Posterior cingulate gyrus (tissue), 11 donors: Measurements from ENCODE around the gene PCARE.

Source experiments
- DNase-seq, 10 donors: peaks; one replicate each; pipeline versions ENCODE4 v3.0.0 to v3.0.0-alpha.2; 2020 to 2021; ENCODE audit warnings: mixed read lengths in 3 of 10
- intact Hi-C: fragments of 100-400 bp; cut with DNase I; formaldehyde crosslinking; loops from one replicate; pipeline ENCODE4 v1.15.1; 2023

PCARE gene

DNA sequence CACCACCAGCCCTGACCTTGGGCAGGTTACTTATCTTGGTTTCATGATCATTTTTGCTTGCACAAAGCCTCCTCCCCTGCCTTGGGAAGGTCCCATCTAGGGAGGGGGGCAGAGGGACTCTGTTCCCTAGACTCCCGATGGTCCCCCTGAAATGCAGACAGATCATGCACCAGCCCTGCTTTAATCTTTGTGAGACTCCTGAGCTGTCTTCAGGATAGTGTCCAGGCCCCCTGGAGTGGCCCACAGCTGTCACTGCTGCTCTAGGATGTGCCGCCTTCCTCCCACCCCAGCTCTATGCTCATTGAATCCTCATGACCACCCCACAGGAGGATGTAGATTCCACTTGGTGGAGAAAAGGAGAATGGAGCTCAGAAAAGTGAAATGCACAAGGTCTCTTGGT lies 28.0 kb downstream of the PCARE start:
- DNase-seq, result no peak
- intact Hi-C loops, result no loop called here

DNA sequence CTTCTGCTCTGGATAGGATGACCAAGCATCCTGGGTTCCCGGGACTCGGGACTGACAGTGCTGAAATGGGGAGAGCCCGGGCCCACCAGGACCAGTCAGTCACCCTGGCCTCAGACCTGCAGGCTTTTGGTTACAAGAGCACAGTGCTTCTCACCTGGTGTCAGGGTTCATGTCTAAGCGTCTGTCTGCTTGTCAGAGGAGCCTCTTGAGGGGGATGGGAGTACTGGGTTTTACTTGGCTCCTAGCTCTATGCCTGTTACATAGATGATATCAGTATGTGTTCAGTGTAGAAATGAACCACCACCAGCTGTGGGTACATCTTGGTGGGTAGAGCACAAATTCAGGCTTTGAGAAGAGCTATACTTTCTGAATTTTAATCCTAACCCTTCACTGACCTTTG lies 29.9 kb downstream of the PCARE start:
- intact Hi-C loops, result no loop called here
- DNase-seq, result no peak

DNA sequence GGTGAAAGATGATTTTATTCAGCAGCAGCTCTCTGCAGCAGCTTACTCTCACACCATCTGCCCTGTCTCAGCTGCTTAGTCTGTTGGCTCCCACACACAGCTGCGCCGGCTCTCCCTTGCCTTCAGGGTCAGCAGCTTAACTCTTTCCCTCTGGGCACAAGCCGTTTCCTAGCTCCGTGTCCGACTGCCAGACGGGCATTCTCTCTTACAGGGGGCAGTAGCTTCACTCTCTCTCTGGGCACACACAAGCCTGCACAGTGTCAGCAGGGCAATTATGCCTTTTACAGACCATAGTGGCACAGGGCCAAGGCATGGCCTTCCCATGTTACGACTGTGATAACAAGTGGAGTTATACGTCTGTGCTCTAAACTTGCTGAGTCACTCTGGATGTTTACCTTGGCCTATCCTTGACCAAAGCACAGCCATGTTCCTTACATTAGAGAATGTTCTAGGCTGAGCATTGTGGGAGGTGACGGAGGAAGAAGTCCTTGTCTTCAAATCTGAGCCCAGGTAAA lies 31.7 kb downstream of the PCARE start:
- DNase-seq, result peak in 6 of 10 donors; percentile 41 to 89 (median 60)
- intact Hi-C loops, result no loop called here

DNA sequence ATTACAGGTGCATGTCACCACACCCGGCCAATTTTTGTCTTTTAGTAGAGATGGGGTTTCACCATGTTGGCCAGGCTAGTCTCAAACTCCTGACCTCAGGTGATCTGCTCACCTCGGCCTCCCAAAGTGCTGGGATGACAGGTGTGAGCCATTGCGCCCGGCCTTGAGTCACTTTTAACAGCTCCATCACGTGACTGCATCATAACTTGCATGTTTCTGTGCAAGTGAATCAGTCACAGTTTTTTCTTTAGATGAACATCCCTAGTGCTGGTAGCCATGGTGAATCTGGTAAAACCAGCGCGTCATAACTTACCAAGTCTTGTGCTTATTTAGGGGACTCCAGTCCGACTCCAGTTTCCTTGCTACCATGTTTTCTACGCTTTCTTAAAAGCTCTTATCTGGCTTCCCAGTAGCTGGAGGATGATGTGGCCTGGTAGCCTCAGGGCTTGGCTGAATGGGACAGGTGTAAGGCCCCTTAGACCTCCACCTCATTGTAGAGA lies 33.1 kb downstream of the PCARE start:
- intact Hi-C loops, result no loop called here
- no peak for DNase-seq

DNA sequence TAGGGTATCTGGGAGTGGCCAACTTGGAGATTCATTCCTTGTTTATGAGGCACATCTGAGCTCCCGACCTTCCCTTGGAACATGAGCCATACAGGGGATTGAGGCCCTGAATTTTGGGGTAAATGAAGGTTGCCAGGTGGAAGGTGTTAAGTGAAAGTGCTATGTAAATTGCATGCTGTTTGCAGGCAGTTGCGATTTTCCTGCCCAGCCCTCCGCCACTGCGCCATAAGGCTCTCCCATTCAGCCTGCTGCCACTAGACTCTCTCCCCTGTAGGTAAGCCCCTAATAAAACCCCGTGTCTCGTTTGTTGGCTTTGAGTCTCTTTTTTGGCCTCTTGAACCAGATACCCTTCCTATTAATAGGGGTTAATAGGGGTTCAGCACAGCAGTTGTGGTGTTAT lies 33.8 kb downstream of the PCARE start:
- no peak for DNase-seq
- intact Hi-C loops, result no loop called here

DNA sequence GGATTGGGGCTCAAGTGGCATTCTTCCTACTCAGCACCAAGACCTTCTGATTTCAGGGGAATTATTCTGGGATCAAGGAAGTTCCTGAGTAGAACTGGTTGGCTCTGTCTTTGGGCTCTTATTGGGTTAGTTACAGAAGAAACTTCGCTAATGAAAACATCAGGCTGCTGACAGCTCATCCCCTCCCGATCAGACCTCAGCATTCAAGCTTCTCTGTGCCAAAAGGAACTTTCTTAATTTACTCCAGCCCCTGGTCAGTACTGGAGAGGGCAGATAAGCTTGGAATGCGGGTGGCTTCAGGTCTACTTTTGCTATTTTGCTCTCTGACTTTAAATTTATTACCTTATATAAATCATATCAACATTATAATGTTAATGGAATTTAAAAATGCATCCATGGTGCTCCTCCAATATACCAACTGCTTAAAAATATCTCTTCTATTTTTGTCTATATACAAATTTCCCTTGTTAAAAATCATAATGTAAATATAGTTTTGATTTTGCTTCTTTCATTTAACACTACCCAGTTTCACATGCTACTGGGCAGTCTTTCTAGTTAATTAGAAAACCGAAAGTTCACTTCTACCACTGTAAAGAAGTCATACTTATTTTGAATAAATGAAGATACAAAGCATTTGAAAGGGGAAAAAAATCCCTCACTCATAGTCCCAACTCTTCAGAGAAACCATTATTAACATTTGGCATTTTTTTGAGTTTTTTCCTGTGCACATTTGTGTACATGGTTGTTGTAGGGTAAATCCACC lies 34.4 kb downstream of the PCARE start:
- intact Hi-C loops, result no loop called here
- DNase-seq, result no peak

DNA sequence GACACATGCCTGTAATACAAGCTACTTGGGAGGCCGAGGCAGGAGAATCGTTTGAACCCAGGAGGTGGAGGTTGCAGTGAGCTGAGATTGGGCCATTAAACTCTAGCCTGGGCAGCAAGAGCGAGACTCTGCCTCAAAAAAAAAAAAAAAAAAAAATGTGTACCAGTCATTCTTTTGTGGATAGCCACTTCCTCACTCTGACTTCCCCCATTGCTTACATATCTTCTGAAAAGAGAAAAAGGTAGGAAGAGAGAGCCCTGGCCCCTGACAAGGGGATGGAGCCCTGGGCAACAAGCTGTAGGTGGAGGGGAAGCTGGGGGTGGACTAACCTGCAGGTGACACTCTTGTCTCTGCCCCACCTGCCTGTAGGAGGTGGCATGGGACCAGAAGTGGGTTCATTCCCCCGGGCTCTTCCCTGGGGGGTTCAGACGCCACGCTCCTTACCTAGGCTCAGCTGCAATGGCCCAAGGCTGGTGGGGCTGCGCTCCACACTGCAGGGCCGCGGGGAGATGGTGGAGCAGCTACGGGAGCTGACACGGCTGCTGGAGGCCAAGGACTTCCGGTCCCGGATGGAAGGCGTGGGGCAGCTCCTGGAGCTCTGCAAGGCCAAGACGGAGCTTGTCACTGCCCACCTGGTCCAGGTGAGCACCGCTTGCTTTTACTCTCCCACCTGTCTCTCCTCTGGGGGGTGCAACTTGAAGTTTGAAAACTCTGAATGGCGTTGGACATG lies 39.1 kb downstream of the PCARE start:
- intact Hi-C loops, result no loop called here
- no peak for DNase-seq

DNA sequence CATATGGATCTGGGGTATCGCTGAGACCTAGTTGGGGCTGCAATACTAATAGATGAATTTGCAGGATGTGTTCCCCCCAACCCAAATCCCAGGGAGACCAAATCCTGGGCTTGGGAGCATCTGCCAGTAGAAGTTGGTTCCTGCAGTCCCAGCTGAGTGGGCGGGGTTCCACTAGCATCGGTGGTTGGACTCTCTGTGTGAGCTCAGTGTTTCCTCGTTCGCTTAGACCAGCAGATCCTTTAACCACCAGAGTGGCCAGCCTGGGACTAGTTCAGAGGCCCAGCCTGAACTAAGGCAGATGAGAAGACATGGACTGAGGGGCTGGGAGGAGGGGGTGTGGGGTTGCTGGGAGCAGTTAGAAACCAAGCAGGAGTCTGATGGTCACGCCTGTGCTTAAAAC lies 40.7 kb downstream of the PCARE start:
- DNase-seq, result no peak
- intact Hi-C loops, result no loop called here

DNA sequence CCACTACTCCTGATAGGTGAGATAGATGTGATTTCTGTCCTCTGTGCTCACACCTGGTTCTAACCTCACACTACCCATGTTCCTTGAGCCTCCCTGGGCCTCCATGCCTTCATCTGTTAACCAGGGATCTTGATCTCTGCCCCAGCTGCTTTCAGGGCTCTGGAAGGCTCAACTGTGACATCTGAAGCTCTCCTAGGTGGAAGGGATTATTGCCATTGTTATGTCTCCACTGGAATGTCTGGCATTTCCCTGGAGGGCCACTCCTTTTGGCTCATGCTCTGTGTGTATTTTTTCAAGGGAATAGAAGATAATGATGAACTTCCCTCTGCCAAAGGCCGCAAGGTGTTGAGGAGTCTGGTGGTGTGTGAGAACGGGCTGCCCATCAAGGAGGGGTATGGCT lies 41.2 kb downstream of the PCARE start:
- DNase-seq, result peak in 1 of 10 donors; percentile 16
- intact Hi-C loops, result no loop called here

DNA sequence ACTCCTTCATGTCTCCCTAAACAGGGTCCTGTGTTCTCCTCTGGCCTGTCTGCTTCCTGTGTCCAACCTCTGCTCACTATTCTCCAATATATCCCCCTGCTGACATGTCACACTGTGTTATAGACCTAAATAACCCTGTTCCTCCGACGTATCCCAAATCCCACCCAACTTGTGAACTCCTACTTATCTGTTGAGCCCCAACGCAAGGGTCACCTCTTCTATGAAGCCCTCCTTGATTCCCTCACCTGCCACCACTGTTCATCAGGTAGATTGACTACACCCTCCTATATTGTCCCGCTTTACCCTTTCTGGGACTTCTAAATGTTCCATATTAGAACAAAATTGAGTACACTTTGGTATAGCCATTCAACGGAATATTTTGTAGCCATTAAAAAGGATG lies 42.1 kb downstream of the PCARE start:
- intact Hi-C loops, result no loop called here
- DNase-seq, result peak in 1 of 10 donors; percentile 21

DNA sequence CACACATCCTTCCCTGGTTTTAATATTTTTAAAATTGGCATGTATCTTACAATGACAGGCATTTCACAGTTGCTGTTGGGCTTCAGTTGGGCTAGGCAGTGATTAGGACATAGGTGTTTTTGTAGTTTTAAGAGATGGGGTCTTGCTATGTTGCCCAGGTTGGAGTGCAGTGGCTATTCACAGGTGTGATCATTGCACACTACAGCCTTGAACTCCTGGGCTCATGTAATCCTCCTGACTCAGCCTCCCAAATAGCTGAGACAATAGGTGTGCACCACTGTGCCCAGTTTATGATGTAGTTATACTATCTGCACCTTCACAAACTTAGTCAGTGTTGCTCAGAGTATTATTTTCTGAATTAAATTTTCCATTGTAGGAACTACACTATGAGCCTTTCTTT lies 43.3 kb downstream of the PCARE start:
- DNase-seq, result no peak
- intact Hi-C loops, result no loop called here

DNA sequence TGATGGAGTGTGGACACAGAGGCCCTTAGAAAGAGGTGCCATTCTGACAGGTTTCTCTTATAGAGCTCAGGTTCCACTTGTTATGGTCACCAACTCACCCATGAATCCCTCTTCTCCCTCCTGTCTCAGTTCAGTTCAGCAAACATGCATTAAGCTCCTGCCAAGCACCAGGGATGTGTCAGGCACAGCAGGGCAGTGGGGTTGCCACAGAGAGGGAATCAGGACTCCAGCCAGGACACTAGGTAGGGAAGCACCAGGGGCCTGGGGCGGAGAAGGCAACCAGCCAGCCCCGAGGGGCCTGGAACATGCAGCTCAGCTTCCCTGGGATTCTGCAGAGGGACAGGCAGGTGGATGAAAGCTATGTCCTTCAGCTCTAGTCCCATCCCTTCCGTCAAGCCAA lies 48.6 kb downstream of the PCARE start:
- intact Hi-C loops, result no loop called here
- DNase-seq, result no peak

DNA sequence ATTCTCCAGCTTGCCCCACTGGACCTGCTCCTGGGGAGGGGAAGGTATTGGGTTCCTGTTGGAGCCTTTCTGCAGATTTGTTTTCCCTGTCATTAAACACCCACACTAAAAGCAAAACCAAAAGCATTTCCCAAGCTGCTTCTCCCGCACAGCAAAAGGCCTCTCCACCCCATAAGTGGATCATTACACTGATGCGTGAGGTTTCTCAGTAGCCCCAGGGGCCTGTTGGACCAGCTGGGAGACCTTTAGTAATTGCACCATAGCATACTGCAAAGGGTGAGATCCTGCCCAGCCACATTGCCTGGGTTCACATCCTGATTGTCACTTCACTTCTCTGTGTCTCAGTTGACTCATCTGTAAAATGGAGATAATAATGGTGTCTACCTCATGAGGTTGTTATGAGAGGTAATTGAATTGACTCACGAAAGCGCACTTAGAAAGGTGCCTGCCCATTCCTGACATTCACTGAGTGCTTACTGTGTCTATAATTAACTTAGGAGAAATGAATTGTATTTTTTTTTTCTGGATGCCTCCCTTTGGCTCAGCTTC lies 49.4 kb downstream of the PCARE start:
- intact Hi-C loops, result no loop called here
- no peak for DNase-seq

DNA sequence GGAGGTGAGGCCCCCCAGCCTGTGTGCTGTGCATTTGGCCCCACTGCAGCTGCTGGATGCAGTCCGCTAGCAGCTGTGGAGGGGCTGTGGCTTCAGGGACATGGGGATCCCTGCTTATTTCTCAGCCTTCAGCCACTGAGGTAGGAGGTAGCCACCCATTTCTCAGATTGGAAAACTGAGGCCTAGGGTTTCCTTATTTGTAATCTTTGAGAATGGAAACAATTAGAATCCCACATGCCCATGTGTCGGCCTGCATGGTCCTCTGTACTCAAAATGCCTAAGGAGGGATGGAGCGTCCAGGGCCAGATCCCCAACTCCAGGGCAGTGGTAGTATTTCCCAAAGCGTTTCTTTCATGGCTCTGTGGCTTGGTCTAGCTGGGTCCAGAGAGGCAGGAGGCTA lies 51.1 kb downstream of the PCARE start:
- no peak for DNase-seq
- intact Hi-C loops, result no loop called here

DNA sequence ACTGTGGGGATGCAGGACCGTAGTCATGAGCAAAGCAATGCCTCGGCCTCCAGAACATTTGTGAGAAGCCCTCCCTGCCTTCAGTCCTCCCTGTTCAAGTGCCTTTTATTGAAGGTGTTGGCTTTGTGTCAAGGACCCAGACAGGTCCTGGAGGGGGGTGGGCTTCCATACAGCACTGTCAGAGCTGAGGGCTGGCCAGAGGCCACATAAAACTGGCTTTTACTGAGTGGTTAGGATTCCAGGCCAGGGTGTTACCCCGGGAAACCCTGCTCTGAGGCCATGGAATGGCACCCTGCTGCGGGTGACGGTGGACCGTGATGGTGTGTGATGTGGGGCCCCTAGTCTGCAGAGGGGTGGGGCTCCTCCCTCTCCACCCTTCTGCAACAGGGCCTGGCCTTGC lies 51.6 kb downstream of the PCARE start:
- intact Hi-C loops, result no loop called here
- DNase-seq, result peak in 1 of 10 donors; percentile 76

DNA sequence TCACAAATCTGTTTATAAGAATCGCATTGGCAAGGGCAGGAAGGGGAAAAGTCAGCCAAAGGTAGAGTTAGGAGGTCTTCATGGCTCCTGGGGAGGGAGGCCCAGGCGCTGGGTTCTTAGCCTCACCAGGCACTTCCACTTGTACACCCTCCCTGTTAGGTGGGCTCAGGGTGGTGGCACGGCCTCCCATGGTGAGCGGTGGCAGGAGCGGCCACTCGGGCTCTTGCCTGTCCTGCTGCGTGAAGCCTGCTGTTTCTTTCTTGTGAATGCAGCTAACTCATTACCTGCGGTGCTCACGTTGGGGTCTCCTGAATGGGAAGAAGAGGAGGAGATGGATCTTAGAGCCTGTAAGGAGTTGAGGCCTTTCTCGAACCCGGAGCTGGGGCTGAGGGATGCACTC lies 52.4 kb downstream of the PCARE start:
- intact Hi-C loops, result no loop called here
- peak in 1 of 10 donors; percentile 41 for DNase-seq

DNA sequence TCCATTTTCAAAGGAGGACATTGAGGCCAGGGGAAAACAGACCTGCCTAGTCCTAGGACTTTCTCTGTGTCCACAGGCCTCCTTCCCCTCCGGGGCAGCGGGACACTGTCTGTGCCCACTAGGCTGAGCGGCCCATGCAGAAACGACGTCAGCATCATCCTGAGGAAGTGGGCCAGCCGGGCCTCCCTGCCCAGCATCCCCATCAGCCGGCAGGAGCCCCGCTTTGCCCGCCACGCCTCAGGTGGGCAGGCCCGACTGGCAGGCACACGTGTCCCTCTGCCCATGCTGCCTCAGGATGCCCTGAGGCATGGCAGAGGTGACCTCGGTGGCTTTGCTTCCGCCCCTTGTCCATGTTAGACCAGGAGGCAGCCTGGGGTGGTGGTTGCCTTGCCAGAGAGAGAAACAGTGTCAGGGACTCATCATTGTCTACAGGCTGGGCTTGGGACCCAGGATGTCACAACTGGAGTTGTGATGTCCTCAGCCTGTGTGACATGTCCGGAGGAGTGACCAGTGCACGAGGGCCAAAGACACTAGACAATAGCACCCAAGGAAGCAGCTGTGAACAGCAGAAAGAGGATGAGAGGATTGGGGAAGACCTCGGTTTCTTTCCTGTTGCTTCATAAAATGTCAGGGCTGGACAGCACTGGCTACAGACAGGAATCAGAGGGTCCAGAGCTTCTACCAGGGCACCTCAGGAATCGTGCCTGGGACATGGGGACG lies 56.4 kb downstream of the PCARE start:
- intact Hi-C loops, result no loop called here
- no peak for DNase-seq

DNA sequence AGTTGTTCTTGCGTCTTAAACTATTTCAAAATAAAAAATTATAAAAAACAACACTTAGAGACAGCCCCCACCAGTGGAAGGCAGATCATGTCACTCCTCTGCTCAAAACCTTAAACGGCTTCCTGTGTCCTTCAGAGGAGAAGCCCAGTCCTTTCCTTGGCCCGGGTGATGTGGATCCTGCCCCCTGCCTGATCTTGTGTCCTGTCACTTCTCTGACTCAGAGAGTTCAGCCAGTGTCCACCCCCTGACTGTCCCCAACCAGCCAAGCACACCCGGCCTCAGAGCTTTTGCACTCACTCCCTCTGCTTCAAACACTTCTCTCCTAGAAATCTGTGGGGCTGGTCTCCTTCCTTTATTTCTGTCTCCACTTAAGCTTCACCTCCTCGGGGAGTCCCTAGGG lies 57.8 kb downstream of the PCARE start:
- intact Hi-C loops, result no loop called here
- DNase-seq, result peak in 1 of 10 donors; percentile 47

DNA sequence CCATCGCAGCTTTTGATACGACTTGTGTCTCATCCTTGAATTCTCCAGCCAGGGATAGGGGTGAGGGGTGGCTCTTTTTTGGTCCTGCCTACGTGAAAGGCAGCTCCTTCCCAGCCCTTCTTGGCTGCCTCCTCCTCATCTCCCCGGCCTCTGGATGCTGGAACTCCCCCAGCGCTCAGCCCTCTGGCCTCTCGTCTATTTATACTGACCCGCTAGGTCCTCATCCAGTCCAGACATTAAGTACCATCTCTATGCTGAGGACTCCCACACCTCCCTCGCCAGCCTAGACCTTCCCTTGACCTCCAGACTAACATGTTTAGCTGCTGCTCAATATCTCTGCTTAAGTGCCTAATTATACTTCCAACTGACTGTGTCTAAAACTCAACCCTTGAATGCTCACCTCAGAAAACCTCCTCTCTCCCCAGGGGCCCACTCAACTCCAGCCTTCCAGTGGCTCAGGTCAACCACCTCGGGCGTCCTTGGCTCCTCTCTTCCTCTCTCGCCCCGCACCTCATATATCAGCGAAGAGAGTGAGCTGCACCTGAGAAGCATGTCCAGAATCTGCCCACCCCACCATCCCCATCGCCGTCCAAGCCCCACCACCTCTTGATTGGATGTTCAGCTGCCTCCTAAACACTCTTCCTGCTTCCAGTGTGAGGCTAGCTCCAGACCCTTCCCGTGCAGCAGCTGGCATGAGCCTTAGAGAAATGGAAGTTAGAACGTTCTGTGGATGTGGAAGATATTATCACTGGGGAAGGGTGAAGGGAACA lies 58.4 kb downstream of the PCARE start:
- intact Hi-C loops, result no loop called here

DNA sequence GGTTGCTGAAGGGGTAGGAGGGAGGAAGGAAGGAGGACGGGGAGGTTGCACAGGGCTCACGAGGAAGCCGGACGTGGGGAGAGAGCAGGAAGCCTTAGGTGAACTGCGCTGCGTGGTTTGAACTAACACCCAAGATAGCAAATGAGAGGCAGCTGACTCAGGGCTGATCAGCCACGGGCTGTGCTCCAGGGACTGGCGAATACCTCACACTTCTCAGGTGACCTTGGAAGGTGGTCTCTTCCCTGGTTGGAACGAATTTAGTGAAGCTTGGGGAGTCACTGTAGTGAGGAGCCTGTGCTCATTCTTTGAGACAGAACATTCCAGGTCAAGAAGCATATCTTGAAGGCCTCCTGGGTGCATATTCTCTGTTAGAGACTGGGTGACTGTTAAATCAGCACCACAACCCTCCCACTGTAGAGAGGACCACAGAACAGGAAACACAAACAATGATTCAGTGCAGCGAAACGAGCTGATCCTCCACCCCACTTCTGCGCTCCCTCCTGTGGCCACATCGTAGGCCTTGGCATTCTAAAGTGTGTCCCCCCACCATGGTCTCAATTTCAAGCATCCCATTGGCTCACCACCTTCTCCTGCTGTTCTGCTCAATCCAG lies 59.4 kb downstream of the PCARE start:
- intact Hi-C loops, result no loop called here

More for the DNA sequence above, 58.4 kb downstream of the PCARE start:
- no peak for DNase-seq

More for the DNA sequence above, 59.4 kb downstream of the PCARE start:
- DNase-seq, result no peak
